HG03460 (cell line): ENCODE measurements around the gene TOB1.

Experiments
- ATAC-seq: cut with Tn5 transposase; IDR thresholded peaks from one replicate; pipeline ENCODE4 v1.9.1; 2021; ENCODE audit not compliant: unreplicated experiment

Gene TOB1

GRCh38 chr17:50832864-50833381 is 33.2 kb downstream of the TOB1 start:
- ATAC-seq: no peak

DNA sequence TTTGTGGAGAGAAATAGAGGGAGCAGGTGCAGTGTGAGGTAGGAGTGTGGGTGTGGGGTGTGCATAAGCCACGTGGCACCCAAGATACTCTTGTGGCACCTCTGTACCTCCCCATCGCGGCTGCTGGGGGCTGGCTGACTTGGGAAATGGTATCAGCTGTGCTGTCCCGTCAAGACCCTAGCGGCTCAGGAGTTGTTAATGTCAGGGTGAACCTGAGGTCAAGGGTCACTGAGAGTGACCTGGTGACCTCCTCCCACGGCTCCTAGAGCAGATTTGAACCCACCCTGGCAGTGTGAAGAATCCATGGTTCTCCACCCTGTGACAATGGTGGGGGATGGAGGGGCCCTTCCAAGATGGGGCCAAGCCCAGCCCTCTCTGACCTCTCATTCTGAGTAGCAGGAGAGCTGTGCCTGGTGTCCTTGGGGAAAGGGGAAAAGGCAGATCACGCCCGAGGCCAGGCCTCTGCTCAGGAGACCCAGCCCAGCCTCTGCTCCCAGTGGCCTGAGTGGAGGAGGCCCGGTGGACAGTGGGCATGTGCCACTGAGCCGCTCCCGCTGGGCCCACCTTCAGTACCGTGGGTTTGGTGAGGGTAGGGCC is 33.8 kb downstream of the TOB1 start:
- ATAC-seq: no peak

- no peak for ATAC-seq
Observed at GRCh38 chr17:50831471-50831928, 34.7 kb downstream of the TOB1 start.

GRCh38 chr17:50830994-50831393 is 35.2 kb downstream of the TOB1 start:
- no peak for ATAC-seq

- ATAC-seq: no peak
Observed at GRCh38 chr17:50830352-50830751, 35.8 kb downstream of the TOB1 start.

DNA sequence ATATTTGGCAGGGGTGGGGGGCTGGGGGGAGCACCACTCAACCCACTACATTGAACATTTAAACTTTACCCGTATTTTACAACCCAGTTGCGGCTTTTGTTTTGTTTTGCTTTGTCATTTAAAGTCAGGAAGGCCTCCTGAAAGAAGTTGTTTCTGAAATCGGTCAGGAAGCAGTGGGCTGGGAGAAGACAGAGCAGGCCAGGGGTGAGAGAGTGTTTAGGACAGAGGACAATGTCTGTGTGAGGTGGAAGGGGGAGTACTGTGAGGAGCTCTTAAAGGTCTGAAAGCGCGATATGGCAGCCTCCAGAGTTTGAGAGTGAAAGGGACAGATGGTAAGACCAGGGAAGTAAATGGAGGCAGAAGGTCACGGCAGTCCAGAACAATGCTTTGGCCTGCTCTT is 36.8 kb downstream of the TOB1 start:
- ATAC-seq: no peak

DNA sequence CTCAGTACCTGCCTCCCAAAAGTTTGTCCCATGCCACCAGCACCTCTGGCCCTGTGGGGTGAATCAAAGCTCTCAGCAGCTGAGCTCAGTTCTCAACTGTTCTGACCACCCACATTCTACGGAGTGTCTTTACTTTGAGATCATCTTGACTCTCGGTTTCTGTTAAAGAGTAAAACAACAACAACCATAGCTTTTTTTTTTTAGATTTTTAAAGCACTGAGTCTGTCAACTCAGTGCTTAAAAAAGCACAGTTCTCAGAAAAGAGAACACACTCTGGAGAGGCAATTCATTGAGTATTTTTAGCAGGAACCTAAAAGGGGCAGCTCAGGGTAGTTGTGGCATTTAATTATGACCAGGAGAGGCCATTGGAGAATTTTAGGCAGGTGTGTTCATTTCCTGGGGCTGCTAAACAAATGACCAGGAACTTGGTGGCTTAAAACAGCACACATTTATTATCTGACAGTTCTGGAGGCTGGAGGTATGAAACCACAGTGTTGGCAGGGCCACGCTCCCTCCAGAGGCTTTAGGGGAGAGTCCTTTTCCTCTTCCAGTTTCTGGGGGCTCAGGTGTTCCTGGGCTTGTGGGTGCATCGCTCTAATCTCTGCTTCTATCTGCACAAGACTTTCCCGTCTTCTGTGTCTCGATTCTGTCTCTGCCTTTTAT is 37.5 kb downstream of the TOB1 start:
- no peak for ATAC-seq

GRCh38 chr17:50825188-50825587 is 41.0 kb downstream of the TOB1 start:
- ATAC-seq: no peak

DNA sequence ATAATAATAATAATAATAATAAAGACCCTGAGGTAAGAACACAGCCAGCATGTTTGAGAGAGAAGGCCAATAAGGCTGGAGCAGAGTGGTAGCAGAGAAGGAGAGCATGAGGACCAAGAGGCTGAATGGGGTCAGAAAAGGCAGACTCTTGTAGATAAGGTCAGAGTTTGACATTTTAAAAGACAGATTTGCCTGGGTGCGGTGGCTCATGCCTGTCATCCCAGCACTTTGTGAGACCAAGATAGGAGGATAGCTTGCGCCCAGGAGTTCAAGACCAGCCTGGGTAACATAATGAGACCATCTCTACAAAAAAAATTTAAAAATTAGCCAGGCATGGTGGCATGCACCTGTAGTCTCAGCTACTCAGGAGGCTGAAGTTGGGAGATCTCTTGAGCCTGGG is 41.7 kb downstream of the TOB1 start:
- no peak for ATAC-seq

- ATAC-seq: no peak
Observed at GRCh38 chr17:50822550-50822949, 43.6 kb downstream of the TOB1 start.

DNA sequence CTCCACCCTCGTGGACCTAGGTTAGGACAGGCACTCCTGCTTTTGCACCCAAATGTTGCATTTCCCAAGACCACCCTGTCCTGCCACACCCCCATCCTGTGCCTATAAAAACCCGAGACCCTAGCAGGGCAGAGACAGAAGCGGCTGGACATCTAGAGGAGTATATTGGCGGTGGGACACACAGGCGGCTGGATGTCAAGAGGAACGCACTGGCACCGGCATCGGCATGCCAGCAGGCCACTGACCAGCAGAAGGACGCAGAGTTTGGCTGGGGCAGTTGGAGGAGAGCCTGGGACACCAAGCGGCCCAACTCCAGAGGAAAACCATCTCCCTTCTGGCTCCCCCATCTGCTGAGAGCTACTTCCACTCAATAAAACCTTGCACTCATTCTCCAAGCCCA is 45.5 kb downstream of the TOB1 start:
- no peak for ATAC-seq

DNA sequence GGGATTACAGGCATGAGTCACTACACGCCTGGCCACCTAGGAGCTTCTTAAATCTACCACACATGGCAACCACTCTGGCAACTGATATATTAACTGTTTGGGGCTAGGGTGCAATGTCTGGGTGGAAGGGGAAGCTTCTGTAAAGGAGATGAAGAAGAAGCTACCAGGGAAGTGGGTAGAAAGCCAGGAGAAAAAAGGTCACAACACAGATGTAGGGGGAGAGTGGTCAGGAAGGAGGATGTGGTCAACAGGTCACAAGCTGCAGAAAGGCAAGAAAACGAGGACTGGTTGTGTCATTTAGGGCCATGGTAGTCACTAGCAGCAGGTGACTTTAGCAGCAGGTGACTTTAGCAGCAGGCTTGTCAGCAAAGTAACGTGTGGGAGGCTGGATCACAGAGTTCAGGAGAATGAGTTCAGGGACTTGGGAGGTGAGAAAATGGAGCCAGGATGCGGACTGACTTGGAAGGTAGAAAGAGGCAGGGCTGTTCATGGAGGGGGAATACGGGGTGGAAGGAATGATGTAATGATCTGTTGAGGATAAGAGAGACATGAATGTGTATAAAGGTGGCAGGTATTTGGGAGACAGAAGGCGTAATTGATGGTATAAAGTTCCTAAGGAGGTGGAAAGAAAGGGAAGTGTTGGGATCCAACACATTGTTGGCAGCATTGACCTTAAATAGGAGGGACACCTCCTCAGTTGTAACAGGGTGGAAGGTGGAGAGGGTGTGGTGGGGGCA is 47.1 kb downstream of the TOB1 start:
- no peak for ATAC-seq

- ATAC-seq: no peak
Observed at GRCh38 chr17:50818261-50818660, 47.9 kb downstream of the TOB1 start.

- ATAC-seq: no peak
Observed at GRCh38 chr17:50817838-50818237, 48.3 kb downstream of the TOB1 start.

DNA sequence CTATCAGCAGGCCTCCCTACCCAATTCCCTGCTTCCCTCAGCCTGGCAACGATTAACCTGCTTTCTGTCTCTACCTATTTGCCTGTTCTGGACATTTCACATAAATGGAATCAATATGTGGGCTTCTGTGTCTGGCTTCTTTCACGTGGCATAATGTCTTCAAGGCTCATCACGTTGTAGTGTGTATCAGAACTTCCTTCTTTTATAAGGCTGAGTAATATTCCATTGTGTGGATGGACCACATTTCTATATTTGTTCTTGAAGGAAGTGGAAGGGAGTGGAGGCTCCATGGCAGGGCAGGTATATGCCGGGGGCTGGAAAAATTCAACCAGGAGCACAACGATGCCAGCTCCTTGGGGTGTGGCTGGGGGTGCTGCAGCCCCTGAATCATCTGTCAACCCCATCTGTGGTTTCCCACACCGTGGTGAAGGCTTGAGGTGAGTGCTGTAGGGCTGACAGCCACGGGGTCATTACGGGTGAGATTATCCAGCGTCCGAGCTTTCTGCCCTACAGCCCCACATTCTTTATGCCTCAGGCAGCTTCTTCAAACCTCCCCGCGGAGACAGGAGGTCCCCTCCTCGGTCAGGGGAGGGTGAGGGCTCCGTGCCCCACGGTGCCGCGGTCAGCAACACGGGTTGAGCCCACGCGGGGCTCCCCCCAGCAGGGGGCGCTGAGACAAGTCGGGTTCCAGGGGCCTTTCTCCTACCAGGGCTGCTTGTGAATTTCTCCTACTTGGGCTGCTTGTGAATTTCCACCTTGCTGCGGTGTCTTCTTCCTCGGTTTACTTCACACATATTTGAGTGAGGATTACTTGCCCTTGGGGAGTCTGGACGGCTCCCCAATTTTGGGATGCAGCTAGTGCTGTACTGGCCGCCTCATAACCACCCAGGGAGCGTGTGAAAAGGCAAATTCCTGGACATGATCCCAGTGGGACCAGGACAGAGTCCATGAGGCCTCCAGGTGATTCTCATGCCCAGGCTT is 49.1 kb downstream of the TOB1 start:
- ATAC-seq: no peak

GRCh38 chr17:50816271-50816670 is 49.9 kb downstream of the TOB1 start:
- ATAC-seq: no peak

DNA sequence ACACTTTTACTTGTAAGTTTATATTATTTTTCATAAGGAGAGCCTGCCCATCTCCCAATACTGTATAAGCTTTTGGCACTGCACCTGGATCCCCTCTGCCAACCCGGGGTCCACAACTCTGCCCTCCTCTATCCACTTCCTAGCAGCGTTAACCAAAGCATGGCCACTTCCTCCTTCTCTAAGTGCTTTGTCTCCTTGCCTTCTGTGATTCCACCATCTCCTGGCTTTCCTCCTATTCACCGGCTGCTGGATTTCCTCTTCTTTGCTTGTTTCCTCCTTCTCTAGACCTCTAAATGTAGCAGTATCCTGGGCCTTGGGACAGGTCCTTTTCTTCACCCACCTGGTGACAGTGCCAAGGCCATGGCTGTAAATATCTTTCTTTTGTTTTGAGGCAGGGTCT is 50.8 kb downstream of the TOB1 start:
- no peak for ATAC-seq

GRCh38 chr17:50813583-50813982 is 52.6 kb downstream of the TOB1 start:
- ATAC-seq: no peak
